ENCODE data around the gene NPR1.

DNA sequence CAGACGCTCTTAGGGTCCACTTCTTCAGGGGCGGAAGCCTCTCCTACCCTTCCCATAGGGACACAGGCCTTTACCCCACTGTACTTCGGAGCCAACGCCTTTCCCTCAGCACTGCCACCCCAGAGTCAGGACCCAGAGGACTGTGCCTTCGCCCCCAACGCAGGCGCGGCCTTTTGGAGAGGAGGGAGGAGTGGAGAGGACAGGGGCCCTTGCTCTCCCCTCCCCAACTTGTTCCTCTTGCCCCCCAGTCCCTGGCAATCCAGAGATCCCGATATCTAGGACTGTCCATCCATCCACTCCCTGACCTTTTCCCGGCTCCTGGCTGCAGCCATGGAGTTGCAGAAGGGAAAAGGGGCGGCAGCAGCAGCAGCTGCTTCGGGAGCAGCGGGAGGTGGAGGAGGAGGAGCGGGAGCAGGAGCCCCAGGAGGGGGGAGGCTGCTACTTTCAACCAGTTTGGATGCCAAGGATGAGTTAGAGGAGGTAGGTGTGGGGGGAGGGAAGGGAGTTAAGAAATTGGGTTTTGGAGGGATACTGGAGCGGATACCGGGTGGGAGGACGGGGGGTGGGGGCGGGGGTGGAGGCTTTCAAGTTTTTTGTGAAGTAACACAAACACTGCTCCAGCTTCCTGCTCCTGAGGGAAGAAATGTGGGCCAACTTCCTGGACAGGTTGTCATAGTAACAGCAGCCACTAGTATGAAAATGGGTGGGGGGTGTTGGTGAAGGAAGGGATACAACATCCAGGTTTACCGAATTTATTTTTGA, 50.0 kb downstream of the NPR1 start:
- TF ChIP-seq, protein P1, sequence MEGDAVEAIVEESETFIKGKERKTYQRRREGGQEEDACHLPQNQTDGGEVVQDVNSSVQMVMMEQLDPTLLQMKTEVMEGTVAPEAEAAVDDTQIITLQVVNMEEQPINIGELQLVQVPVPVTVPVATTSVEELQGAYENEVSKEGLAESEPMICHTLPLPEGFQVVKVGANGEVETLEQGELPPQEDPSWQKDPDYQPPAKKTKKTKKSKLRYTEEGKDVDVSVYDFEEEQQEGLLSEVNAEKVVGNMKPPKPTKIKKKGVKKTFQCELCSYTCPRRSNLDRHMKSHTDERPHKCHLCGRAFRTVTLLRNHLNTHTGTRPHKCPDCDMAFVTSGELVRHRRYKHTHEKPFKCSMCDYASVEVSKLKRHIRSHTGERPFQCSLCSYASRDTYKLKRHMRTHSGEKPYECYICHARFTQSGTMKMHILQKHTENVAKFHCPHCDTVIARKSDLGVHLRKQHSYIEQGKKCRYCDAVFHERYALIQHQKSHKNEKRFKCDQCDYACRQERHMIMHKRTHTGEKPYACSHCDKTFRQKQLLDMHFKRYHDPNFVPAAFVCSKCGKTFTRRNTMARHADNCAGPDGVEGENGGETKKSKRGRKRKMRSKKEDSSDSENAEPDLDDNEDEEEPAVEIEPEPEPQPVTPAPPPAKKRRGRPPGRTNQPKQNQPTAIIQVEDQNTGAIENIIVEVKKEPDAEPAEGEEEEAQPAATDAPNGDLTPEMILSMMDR (conservative IDR thresholded peaks at IDR 0.05) = no peak
- no peak for TF ChIP-seq ZFX (IDR thresholded peaks at IDR 0.05)

All from C4-2B (cell line).